PFSK-1 (cell line): Measurements from ENCODE around the gene NFKBIA.

Experiments
- FOXP2 ChIP-seq: optimal IDR thresholded peaks from 2 replicates; pipeline ENCODE3; 2011; ENCODE audit warnings: borderline replicate concordance, control low read depth, inconsistent platforms; ENCODE audit not compliant: insufficient read depth; ENCODE audit errors: extremely low read length, extremely low read depth
- POLR2AphosphoS5 ChIP-seq: IDR thresholded peaks from 2 replicates; pipeline ENCODE4 v1.6.1; 2012; ENCODE audit warnings: low read depth, mild to moderate bottlenecking, control low read depth, low read length, moderate library complexity
- TAF1 ChIP-seq: IDR thresholded peaks from 2 replicates; pipeline ENCODE4 v1.6.1; 2012; ENCODE audit warnings: low read length, control low read depth, borderline replicate concordance; ENCODE audit not compliant: insufficient read depth

DNA sequence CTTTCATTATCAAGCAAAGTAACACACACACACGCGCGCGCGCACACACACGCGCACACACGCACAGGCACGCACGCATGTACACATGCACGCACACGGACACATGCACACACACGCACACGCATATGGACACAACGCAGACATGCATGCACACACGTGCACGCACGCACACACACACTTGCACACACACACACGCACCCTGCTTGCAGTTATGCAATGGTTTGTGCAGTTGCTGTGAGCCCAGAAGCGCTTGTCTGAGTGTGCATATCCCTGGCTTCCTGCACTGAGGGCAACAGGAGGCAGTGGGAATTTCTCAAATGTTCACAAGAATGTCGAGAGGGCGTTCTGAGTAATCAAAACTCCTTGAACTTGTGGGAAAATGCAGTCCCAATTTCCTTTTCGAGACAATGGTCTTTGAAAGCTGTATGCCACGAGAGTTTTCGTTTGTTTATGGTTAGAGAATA is 41.6 kb downstream of the NFKBIA start:
- TF ChIP-seq FOXP2 (no peak), TAF1 (no peak), POLR2AphosphoS5 (no peak)
